GM06990 (cell line): Measurements from ENCODE around the gene HBA2.

Experiments used
- DNase-seq: peaks from one replicate; pipeline ENCODE4 v3.0.0-alpha.2; 2011; ENCODE audit not compliant: insufficient read length; ENCODE audit errors: extremely low read depth
- H3K27me3 ChIP-seq: replicated peaks from 2 replicates; pipeline ENCODE4 v1.6.0; 2011; ENCODE audit warnings: low read length; ENCODE audit not compliant: control insufficient read depth, insufficient read depth
- H3K36me3 ChIP-seq: 2 replicates; pipeline ENCODE4 v1.5.1; 2011; ENCODE audit warnings: low read length; ENCODE audit not compliant: control insufficient read depth, insufficient read depth
- H3K4me3 ChIP-seq: replicated peaks from 2 replicates; pipeline ENCODE4 v1.5.1; 2011; ENCODE audit warnings: low read depth, mild to moderate bottlenecking, control low read depth, low read length
- CTCF ChIP-seq: IDR thresholded peaks from 2 replicates; pipeline ENCODE4 v1.5.1; 2011; ENCODE audit warnings: low read length, control low read depth, mild to moderate bottlenecking, inconsistent platforms; ENCODE audit not compliant: insufficient read depth, poor library complexity, severe bottlenecking

The HBA2 gene

DNA sequence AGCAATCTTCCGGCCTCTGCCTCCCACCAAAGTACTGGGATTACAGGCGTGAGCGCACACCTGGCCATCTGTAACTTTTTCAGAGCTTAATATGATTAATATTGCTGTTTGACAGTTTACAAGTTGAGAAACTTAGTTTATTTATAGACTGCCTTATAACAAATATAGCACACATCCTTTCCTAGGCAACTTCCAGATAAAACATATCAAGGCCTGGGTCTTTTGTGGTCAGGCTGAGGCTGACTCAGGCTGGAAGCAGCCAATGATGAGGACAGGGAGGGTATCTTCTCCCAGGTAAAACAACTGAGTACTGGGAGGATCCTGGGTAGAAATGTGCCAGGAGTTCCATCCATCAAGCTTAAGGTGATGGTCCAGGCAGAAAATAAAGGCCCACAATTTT lies 40.3 kb downstream of the HBA2 start:
- TF ChIP-seq CTCF, result no peak
- Histone ChIP-seq H3K27me3 (no peaks in the 10 kb centered on the region), H3K36me3 (peaks cover 14% of the 10 kb centered on the region), H3K4me3 (no peak overlapping the region)
- no peak for DNase-seq

DNA sequence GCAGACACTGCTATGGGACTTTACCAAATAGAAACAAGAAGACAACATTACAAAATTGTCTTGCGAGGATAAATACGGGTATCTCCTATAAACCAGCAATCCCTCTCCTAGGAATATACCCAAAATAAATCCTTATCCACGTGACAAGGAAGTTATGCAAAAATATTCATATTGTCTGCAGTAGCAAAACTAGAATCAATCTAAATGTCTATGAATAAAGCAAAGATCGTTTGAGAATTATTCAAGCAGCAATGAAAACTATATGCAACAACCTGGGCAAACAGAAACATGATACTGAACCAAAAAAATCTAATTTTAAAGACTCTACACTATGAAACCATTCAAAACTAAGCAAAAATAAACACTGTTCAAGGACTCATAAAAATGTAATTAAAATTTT lies 47.3 kb downstream of the HBA2 start:
- TF ChIP-seq CTCF, result no peak
- H3K36me3 ChIP-seq, result peaks cover 11% of the 10 kb centered on the region
- H3K27me3 ChIP-seq, result no peaks in the 10 kb centered on the region
- no peak for DNase-seq
- H3K4me3 ChIP-seq, result no peak overlapping the region
